Panc1 (cell line): ENCODE results near the gene GRIN3B. TPM values are rescaled to one million over a fixed set of nuclear protein-coding genes. Genes with fewer than 3 reads are reported as not detected.

Experiments
- ATAC-seq: fragments of 200-7000 bp; cut with Tn5 transposase; 2 replicates; pipeline ENCODE4 v1.9.1; 2020; ENCODE audit warnings: mild to moderate bottlenecking, moderate library complexity
- BruUV-seq: library from RNA; stranded (reverse); fragments of 400-500 nt; replicated peaks from 2 replicates; lab custom pipeline; 2021; lab: Mats Ljungman, UMichigan
- CTCF ChIA-PET: fragments of 300-600 bp; sonication (Branson Sonifier 250); formaldehyde crosslinking; loops from one replicate; lab custom pipeline; 2022; ENCODE audit warnings: antibody characterized with exemption; lab: Charles Lee
- POLR2A ChIA-PET: fragments of 300-600 bp; sonication (Branson Sonifier 250); formaldehyde crosslinking; loops from one replicate; lab custom pipeline; 2022; ENCODE audit warnings: antibody characterized with exemption; lab: Charles Lee
- DNase-seq: peaks from one replicate; pipeline ENCODE4 v3.0.0-alpha.2; 2010; ENCODE audit warnings: low read depth, low spot score
- H3K27ac ChIP-seq: 2 replicates; pipeline ENCODE4 v1.5.1; 2011; ENCODE audit warnings: mild to moderate bottlenecking, low read length, inconsistent platforms
- H3K27me3 ChIP-seq: fragments of 200-500 bp; sonication (Bioruptor generic); 2 replicates; pipeline ENCODE4 v1.6.0; 2014; ENCODE audit warnings: low read length, inconsistent platforms; ENCODE audit not compliant: control insufficient read depth, insufficient read depth
- H3K36me3 ChIP-seq: fragments of 200-500 bp; sonication (Bioruptor generic); 2 replicates; pipeline ENCODE4 v1.5.1; 2014; ENCODE audit warnings: inconsistent platforms, mild to moderate bottlenecking, low read length, moderate library complexity; ENCODE audit not compliant: control insufficient read depth, insufficient read depth
- H3K4me1 ChIP-seq: 2 replicates; pipeline ENCODE4 v1.5.1; 2011; ENCODE audit warnings: inconsistent platforms, mild to moderate bottlenecking, low read length, moderate library complexity; ENCODE audit not compliant: control insufficient read depth, insufficient read depth
- H3K4me3 ChIP-seq, 2 experiments: 2 replicates each; pipeline ENCODE4 v1.5.1; 2011 to 2012; ENCODE audit warnings: low read depth in 2 of 2, low read length in 2 of 2, mild to moderate bottlenecking in 2 of 2, inconsistent platforms in 1 of 2, moderate library complexity in 1 of 2
- H3K9me3 ChIP-seq: fragments of 200-500 bp; sonication (Bioruptor generic); 2 replicates; pipeline ENCODE4 v1.5.1; 2014; ENCODE audit warnings: low read depth, mild to moderate bottlenecking, inconsistent platforms, low read length, moderate library complexity; ENCODE audit not compliant: control insufficient read depth, insufficient read depth
- POLR2AphosphoS5 ChIP-seq: IDR thresholded peaks from 2 replicates; pipeline ENCODE4 v1.6.1; 2012; ENCODE audit warnings: mild to moderate bottlenecking, low read depth, low read length, moderate library complexity
- SIN3A ChIP-seq: IDR thresholded peaks from 2 replicates; pipeline ENCODE4 v1.6.1; 2012; ENCODE audit warnings: low read depth, mild to moderate bottlenecking, low read length, moderate library complexity, borderline replicate concordance; ENCODE audit not compliant: insufficient read depth
- TCF7L2 ChIP-seq: IDR thresholded peaks from 2 replicates; pipeline ENCODE4 v1.6.1; 2011; ENCODE audit warnings: mild to moderate bottlenecking, low read depth, low read length, inconsistent platforms
- in situ Hi-C: cut with HindIII; loops from 2 replicates; pipeline ENCODE4 v1.10.0; 2016; ENCODE audit warnings: low sequenced_read_pairs, low pct_unique_long_range_greater_than_20kb
- intact Hi-C: fragments of 100-400 bp; cut with micrococcal nuclease; formaldehyde crosslinking; loops from one replicate; pipeline ENCODE4 v1.10.0; 2022; ENCODE audit not compliant: unreplicated experiment
- total RNA-seq: library from RNA; stranded (reverse); gene quantifications from one replicate; pipeline ENCODE4 v1.2.1, GENCODE V29; 2021; ENCODE audit not compliant: unreplicated experiment
- TF ChIP-seq, protein P1 (sequence below): fragments of 450-650 bp; IDR thresholded peaks from 2 replicates; pipeline ENCODE4 v1.5.1; 2017; ENCODE audit warnings: mild to moderate bottlenecking
- TF ChIP-seq, protein P2 (sequence below), 2 experiments: IDR thresholded peaks; 2 replicates each; pipeline ENCODE4 v1.6.1; 2011 to 2012; ENCODE audit warnings: low read depth in 2 of 2, control low read depth in 1 of 2, low read length in 1 of 2, mild to moderate bottlenecking in 1 of 2, moderate library complexity in 1 of 2; ENCODE audit not compliant: insufficient read depth in 1 of 2

GRIN3B gene
- total RNA-seq, 1 experiment from 2014 or later = 4.6 TPM

DNA sequence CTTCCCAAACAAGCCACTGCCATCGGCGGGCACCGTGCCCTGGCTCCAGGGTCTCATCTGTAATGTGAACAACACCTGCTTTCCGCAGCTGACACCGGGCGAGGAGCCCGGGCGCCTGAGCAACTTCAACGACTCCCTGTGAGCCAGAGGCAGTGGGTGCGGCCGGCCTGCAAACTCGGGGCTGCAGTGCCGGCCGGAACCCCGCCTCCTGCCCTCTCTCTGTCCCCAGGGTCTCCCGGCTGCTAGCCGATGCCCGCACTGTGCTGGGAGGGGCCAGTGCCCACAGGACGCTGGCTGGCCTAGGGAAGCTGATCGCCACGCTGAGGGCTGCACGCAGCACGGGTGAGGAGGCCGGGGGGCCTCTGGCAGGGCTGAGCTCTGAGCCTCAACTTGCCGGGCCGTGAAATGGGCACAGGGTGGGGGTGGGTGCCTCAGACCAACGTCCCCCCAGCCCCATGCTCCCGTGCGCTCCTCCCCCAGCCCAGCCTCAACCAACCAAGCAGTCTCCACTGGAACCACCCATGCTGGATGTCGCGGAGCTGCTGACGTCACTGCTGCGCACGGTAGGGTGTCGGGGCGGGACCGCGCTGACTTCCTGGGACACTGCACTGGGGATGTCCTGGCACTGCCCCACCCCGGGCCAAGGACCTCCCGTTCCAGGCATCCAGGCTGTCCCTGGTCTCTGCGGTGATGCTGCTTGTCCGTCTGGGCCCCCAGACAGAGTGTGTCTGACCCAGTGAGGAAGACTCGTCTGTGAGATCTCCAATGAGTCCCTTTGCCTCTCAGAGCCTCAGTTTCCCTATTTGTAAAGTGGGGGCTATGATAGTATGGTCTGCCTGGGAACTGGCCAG, 41.8 kb downstream of the GRIN3B start:
- H3K4me3 ChIP-seq = peak overlapping the region; percentile 63 to 82
- TF ChIP-seq POLR2AphosphoS5 = peak; percentile 50; the same call in 1 of the 2 replicates
- TF ChIP-seq, protein P1, sequence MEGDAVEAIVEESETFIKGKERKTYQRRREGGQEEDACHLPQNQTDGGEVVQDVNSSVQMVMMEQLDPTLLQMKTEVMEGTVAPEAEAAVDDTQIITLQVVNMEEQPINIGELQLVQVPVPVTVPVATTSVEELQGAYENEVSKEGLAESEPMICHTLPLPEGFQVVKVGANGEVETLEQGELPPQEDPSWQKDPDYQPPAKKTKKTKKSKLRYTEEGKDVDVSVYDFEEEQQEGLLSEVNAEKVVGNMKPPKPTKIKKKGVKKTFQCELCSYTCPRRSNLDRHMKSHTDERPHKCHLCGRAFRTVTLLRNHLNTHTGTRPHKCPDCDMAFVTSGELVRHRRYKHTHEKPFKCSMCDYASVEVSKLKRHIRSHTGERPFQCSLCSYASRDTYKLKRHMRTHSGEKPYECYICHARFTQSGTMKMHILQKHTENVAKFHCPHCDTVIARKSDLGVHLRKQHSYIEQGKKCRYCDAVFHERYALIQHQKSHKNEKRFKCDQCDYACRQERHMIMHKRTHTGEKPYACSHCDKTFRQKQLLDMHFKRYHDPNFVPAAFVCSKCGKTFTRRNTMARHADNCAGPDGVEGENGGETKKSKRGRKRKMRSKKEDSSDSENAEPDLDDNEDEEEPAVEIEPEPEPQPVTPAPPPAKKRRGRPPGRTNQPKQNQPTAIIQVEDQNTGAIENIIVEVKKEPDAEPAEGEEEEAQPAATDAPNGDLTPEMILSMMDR = no peak
- H3K36me3 ChIP-seq = peaks cover 4% of the 10 kb centered on the region; the same call in 1 of the 2 replicates
- BruUV-seq = no TSS peak
- no peaks in the 10 kb centered on the region for H3K9me3 ChIP-seq
- ChIA-PET POLR2A (interaction anchor here (0.6 kb wide), 3 partner anchors 9 to 66 kb away, joined by 3 to 7 read pairs (median 4); no protein-coding TSS in a partner anchor), CTCF (interaction anchor here (0.6 kb wide), 1 partner anchor 35 kb away, joined by 7 read pairs; no protein-coding TSS in a partner anchor)
- DNase-seq (peak; percentile 47), ATAC-seq (peak; percentile 76)
- no peaks in the 10 kb centered on the region for H3K27me3 ChIP-seq
- in situ Hi-C loops (no loop called here), intact Hi-C loops (no loop called here)
- H3K27ac ChIP-seq = peak overlapping the region; percentile 92
- peaks cover 19% of the 10 kb centered on the region for H3K4me1 ChIP-seq

DNA sequence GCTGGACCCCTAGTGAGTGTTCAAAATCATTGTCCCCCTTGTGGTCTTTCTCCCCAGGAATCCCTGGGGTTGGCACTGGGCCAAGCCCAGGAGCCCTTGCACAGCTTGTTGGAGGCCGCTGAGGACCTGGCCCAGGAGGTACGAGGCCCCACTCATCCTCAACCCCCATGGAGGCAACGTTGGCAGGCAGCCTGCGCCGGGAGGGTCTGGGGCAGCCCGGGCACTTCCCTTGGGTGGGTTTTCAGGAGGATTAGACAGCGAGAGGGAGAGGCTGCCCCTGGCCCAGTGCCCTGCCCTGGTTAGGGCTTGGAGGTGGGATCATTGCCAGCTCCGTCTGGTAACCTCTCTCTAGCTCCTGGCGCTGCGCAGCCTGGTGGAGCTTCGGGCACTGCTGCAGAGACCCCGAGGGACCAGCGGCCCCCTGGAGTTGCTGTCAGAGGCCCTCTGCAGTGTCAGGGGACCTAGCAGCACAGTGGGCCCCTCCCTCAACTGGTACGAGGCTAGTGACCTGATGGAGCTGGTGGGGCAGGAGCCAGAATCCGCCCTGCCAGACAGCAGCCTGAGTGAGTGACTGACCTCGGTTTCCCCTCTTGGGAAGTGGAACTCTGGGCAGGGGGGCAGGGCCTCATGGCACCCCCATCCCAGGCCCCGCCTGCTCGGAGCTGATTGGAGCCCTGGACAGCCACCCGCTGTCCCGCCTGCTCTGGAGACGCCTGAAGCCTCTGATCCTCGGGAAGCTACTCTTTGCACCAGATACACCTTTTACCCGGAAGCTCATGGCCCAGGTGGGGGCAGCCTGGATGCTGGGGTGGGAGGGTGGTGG, 42.7 kb downstream of the GRIN3B start:
- TF ChIP-seq, protein P1 = no peak
- TF ChIP-seq, protein P2, sequence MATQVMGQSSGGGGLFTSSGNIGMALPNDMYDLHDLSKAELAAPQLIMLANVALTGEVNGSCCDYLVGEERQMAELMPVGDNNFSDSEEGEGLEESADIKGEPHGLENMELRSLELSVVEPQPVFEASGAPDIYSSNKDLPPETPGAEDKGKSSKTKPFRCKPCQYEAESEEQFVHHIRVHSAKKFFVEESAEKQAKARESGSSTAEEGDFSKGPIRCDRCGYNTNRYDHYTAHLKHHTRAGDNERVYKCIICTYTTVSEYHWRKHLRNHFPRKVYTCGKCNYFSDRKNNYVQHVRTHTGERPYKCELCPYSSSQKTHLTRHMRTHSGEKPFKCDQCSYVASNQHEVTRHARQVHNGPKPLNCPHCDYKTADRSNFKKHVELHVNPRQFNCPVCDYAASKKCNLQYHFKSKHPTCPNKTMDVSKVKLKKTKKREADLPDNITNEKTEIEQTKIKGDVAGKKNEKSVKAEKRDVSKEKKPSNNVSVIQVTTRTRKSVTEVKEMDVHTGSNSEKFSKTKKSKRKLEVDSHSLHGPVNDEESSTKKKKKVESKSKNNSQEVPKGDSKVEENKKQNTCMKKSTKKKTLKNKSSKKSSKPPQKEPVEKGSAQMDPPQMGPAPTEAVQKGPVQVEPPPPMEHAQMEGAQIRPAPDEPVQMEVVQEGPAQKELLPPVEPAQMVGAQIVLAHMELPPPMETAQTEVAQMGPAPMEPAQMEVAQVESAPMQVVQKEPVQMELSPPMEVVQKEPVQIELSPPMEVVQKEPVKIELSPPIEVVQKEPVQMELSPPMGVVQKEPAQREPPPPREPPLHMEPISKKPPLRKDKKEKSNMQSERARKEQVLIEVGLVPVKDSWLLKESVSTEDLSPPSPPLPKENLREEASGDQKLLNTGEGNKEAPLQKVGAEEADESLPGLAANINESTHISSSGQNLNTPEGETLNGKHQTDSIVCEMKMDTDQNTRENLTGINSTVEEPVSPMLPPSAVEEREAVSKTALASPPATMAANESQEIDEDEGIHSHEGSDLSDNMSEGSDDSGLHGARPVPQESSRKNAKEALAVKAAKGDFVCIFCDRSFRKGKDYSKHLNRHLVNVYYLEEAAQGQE (IDR thresholded peaks at IDR 0.05; ENCODE audit: insufficient read depth in 1 of 2, low read depth in 2 of 2, low read length in 1 of 2) = no peak
- no peak for TF ChIP-seq TCF7L2
- no peak for TF ChIP-seq SIN3A
- no peak for TF ChIP-seq POLR2AphosphoS5
- peak overlapping the region; percentile 63 to 82 for H3K4me3 ChIP-seq
- POLR2A ChIA-PET = interaction anchor here (0.6 kb wide), 2 partner anchors 11 to 65 kb away, joined by 4 to 6 read pairs; no protein-coding TSS in a partner anchor
- H3K9me3 ChIP-seq = no peaks in the 10 kb centered on the region
- CTCF ChIA-PET = interaction anchor here (0.6 kb wide), 1 partner anchor 34 kb away, joined by 7 read pairs; no protein-coding TSS in a partner anchor
- peaks cover 4% of the 10 kb centered on the region; the same call in 1 of the 2 replicates for H3K36me3 ChIP-seq
- H3K27me3 ChIP-seq = no peaks in the 10 kb centered on the region
- intact Hi-C loops (no loop called here), in situ Hi-C loops (no loop called here)
- ATAC-seq = no peak
- BruUV-seq = no TSS peak
- peaks cover 19% of the 10 kb centered on the region for H3K4me1 ChIP-seq
- H3K27ac ChIP-seq = peak overlapping the region; percentile 92
- DNase-seq = no peak
